Measurements from ENCODE around the gene KLF15.

KLF15 gene

DNA sequence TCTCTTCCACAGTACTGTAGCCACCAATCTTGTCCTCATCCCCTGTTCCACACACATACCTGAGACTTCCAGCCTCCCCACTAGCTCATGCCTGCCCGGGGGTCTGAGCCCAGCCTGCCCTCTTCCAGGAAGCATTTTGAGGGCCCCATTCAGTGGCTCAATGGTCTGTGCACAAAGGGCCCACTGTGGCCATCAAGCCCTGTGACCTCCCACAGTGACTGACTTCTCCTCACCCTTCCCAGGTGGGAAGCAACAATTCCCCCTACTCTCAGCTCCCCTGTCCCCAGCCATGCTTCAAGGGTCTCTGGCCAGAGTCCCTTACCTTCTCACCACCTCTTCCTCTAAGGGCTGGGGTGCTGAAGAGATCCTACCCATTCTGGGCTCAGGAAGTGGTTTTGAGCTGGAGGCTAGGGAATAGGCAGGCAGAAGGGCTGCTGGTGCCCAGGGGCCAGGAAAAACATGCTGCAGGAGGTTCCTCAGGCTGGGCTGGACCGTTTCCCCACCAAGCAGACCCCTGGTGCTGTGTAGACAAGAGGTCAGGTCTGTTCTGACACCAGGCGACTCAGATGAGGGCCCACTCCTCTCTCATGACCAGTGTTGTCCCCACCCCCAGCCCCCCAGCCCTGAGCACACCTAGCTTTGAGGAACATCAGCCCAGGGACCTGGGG, 3.0 kb upstream of the KLF15 start:
- DNase-seq, result no peak

DNA sequence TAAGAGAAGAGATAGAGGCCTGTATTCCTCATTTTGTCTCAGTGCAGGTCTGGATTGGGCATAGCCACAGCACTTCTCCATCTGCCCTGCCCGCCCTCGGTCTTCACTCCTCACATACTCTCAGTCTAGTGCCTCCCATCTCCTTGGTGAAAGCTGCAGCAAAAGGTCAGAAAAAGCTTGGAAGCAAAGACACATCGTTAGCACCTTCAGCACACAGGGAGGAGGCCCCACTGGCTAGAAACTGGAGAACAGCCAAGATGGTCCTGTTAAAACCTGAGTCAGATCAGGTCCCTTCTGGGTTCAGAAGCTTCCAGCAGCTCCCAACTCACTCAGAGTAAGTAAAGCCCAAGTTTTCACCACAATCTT, 1.6 kb upstream of the KLF15 start:
- no peak for DNase-seq

- no peak for DNase-seq
These were observed 1.0 kb upstream of the KLF15 start for GRCh38 chr3:126358038-126358815.

GRCh38 chr3:126356373-126357264, 589 bp downstream of the KLF15 start:
- DNase-seq, result no peak

DNA sequence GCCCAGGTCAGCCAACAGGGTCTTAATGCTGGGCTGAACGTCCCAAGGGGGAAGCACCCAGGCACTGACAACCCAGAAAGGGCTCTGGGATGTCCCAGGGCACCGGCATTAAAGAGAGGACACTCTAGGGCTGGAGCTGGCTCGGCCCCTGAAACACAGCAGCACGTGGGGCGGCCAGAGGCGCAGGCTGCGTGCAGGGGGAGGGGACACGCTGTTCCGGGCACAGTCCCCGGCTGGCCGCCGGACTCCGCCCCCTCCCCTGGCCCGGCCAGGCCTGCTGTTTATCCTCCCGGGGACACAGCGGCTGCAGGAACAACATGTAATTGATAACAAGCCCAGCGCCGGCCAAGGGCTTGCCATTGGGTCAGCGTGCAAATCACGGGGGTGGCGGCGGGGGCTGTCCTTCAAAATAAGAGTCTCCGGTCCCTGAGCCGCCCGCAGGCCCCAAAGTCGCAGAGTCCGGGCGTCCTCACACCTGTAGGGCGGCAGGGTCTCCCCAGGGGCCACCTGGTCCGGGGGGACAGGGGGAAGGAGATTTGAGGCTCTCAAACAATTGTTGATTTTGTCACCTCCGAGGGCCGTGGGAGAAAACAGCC, 1.3 kb downstream of the KLF15 start:
- no peak for DNase-seq

GRCh38 chr3:126355251-126355650, 2.0 kb downstream of the KLF15 start:
- no peak for DNase-seq

DNA sequence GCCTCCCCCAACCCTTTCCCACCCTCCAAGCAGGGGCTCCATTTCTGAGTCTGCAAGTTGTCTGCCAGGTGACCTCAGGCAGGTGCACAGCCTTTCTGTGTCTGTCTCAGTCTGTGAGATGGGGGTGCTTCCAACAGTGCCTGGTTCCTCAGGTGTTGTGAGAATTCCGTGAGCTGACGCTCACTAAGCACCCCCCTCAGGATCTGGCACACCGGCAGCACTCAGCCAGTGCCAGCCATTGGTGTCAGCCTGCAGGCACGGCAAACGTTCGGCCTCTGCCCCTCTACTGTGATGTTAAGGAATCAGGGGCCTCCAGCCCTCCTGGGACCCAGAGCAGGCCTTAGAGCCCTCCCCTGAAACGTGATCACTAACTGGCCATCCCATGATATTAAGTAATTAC, 2.4 kb downstream of the KLF15 start:
- DNase-seq, result no peak

GRCh38 chr3:126353694-126354321, 3.4 kb downstream of the KLF15 start:
- DNase-seq, result no peak

- peak; percentile 22 for DNase-seq
These were observed 4.4 kb downstream of the KLF15 start for GRCh38 chr3:126352476-126353454.

GRCh38 chr3:126351771-126352475, 5.3 kb downstream of the KLF15 start:
- DNase-seq, result no peak

GRCh38 chr3:126351086-126351770, 6.0 kb downstream of the KLF15 start:
- no peak for DNase-seq

GRCh38 chr3:126350502-126351085, 6.6 kb downstream of the KLF15 start:
- no peak for DNase-seq

GRCh38 chr3:126349611-126350501, 7.4 kb downstream of the KLF15 start:
- DNase-seq, result peak; percentile 28

- DNase-seq, result no peak
These were observed 8.1 kb downstream of the KLF15 start for GRCh38 chr3:126349071-126349470.

GRCh38 chr3:126348308-126348920, 8.8 kb downstream of the KLF15 start:
- no peak for DNase-seq

GRCh38 chr3:126347543-126348161, 9.6 kb downstream of the KLF15 start:
- no peak for DNase-seq

GRCh38 chr3:126346466-126346865, 10.7 kb downstream of the KLF15 start:
- no peak for DNase-seq
